ENCODE results near the gene DRC1. TPM values are rescaled to one million over a fixed set of nuclear protein-coding genes. Genes with fewer than 3 reads are reported as not detected.

Gene DRC1
- total RNA-seq, 1 donor from 2014 or later, result 0.13 TPM

- Histone ChIP-seq H3K4me3 (ENCODE audit: low read depth, low read length) (no peak overlapping the region), H3K27me3 (ENCODE audit: control insufficient read depth, insufficient read depth, low read length) (no peaks in the 10 kb centered on the region), H3K36me3 (ENCODE audit: control insufficient read depth, insufficient read depth, low read length) (no peaks in the 10 kb centered on the region)
- DNase-seq (ENCODE audit: low read depth), result no peak
- TF ChIP-seq CTCF (IDR thresholded peaks at IDR 0.05; ENCODE audit: insufficient read depth, low read length, poor library complexity, severe bottlenecking), result no peak
Measured at GRCh38 chr2:26394694-26395093, 7.0 kb upstream of the DRC1 start.

- DNase-seq (ENCODE audit: low read depth), result no peak
- no peaks in the 10 kb centered on the region for H3K27me3 ChIP-seq (ENCODE audit: control insufficient read depth, insufficient read depth, low read length)
- TF ChIP-seq CTCF (IDR thresholded peaks at IDR 0.05; ENCODE audit: insufficient read depth, low read length, poor library complexity, severe bottlenecking), result no peak
- H3K36me3 ChIP-seq (ENCODE audit: control insufficient read depth, insufficient read depth, low read length), result no peaks in the 10 kb centered on the region
- H3K4me3 ChIP-seq (ENCODE audit: low read depth, low read length), result no peak overlapping the region
Measured at GRCh38 chr2:26395394-26395793, 6.3 kb upstream of the DRC1 start.

GRCh38 chr2:26396734-26397298 lies 4.9 kb upstream of the DRC1 start:
- Histone ChIP-seq H3K36me3 (ENCODE audit: control insufficient read depth, insufficient read depth, low read length) (no peaks in the 10 kb centered on the region), H3K4me3 (ENCODE audit: low read depth, low read length) (no peak overlapping the region), H3K27me3 (ENCODE audit: control insufficient read depth, insufficient read depth, low read length) (no peaks in the 10 kb centered on the region)
- no peak for DNase-seq (ENCODE audit: low read depth)
- no peak for TF ChIP-seq CTCF (IDR thresholded peaks at IDR 0.05; ENCODE audit: insufficient read depth, low read length, poor library complexity, severe bottlenecking)

- DNase-seq (ENCODE audit: low read depth), result no peak
Measured at GRCh38 chr2:26399771-26400376, 1.8 kb upstream of the DRC1 start.

GRCh38 chr2:26400723-26401122 lies 997 bp upstream of the DRC1 start:
- DNase-seq (ENCODE audit: low read depth), result no peak
- no peaks in the 10 kb centered on the region for H3K27me3 ChIP-seq (ENCODE audit: control insufficient read depth, insufficient read depth, low read length)
- no peak overlapping the region for H3K4me3 ChIP-seq (ENCODE audit: low read depth, low read length)
- no peak for TF ChIP-seq CTCF (IDR thresholded peaks at IDR 0.05; ENCODE audit: insufficient read depth, low read length, poor library complexity, severe bottlenecking)
- H3K36me3 ChIP-seq (ENCODE audit: control insufficient read depth, insufficient read depth, low read length), result no peaks in the 10 kb centered on the region

More at GRCh38 chr2:26399771-26400376, 1.8 kb upstream of the DRC1 start:
- Histone ChIP-seq H3K36me3 (ENCODE audit: control insufficient read depth, insufficient read depth, low read length) (no peaks in the 10 kb centered on the region), H3K27me3 (ENCODE audit: control insufficient read depth, insufficient read depth, low read length) (no peaks in the 10 kb centered on the region), H3K4me3 (ENCODE audit: low read depth, low read length) (no peak overlapping the region)
- TF ChIP-seq CTCF (IDR thresholded peaks at IDR 0.05; ENCODE audit: insufficient read depth, low read length, poor library complexity, severe bottlenecking), result no peak

- Histone ChIP-seq H3K4me3 (ENCODE audit: low read depth, low read length) (no peak overlapping the region), H3K36me3 (ENCODE audit: control insufficient read depth, insufficient read depth, low read length) (no peaks in the 10 kb centered on the region), H3K27me3 (ENCODE audit: control insufficient read depth, insufficient read depth, low read length) (no peaks in the 10 kb centered on the region)
- no peak for TF ChIP-seq CTCF (IDR thresholded peaks at IDR 0.05; ENCODE audit: insufficient read depth, low read length, poor library complexity, severe bottlenecking)
- no peak for DNase-seq (ENCODE audit: low read depth)
Measured at GRCh38 chr2:26407526-26407925, 5.8 kb downstream of the DRC1 start.

All from kidney epithelial cell (primary cell).